ENCODE data around the gene PLPPR4.

Gene PLPPR4

DNA sequence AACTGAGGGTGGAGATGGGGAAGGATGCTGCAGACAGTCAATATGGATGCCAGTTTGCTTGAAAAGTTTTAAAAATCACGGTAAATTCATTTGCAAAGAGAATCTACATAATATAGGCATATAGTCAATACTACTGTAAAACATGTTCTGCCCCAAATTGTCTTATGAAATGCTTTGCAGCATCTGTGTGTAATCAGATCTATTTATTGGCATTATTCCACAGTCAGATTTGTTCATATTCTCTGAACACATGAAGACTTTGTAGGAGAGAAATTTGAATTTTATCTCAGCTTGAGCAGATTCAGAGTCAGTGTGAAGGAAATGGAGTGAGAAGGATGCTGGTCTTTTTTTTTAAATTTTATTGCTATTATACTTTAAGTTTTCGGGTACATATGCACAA lies 88.5 kb downstream of the PLPPR4 start:
- no peak for TF ChIP-seq CTCF (IDR thresholded peaks at IDR 0.05; ENCODE audit: control insufficient read depth, extremely low read depth, insufficient read depth)
- no peak for DNase-seq (ENCODE audit: low read depth)
- H3K4me3 ChIP-seq (ENCODE audit: low read depth, low read length): no peak overlapping the region

DNA sequence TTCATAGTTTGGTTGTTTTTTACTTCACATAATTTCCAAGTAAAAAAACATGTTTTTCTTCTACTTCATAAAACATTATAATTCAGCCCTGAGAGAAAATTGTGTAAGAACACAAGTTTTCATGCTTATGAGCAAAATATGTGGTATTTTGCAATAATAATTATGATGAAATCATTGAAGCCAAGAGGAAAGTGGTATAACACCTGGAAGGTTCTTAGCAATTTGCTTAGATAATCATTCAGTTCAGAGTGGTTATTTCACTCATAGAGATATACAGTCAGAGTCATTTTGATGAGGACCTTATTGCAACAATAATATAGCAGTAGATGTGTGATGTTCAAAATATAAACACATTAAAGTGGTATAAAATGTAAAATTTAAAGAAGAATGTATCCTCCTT lies 94.5 kb downstream of the PLPPR4 start:
- no peak overlapping the region for H3K4me3 ChIP-seq (ENCODE audit: low read depth, low read length)
- no peak for DNase-seq (ENCODE audit: low read depth)
- no peak for TF ChIP-seq CTCF (IDR thresholded peaks at IDR 0.05; ENCODE audit: control insufficient read depth, extremely low read depth, insufficient read depth)

All from LNCaP clone FGC (cell line).